Naive thymus-derived CD8-positive, alpha-beta T cell (primary cell): ENCODE measurements around the gene MLLT3. TPM values are rescaled to one million over a fixed set of nuclear protein-coding genes. Genes with fewer than 3 reads are reported as not detected.
"Not testable (repeated sequence)": the region's sequence is repeated elsewhere in the genome, so short reads cannot be mapped to it uniquely, and the experiment has no call there.

Source experiments
- ATAC-seq, 2 donors: fragments of 150-1000 bp; cut with Tn5 transposase in 1 of 2; sonication (Bioruptor Pico), chemical (Tn5 transposase) in 1 of 2; 1 replicate in 1 of 2; 2 replicates in 1 of 2; pipeline ENCODE4 v1.10.0; 2021; ENCODE audit warnings: mild to moderate bottlenecking in 2 of 2, moderate library complexity in 2 of 2
- POLR2A ChIA-PET: fragments of 350-600 bp; sonication (Branson Sonifier 250); formaldehyde crosslinking; loops from one replicate; lab custom pipeline; 2021; ENCODE audit warnings: antibody characterized with exemption; lab: Charles Lee
- DNase-seq, 10 donors: peaks; one replicate each; pipeline versions ENCODE4 v3.0.0 to v3.0.0-alpha.2; 2020 to 2022
- H3K27ac Mint-ChIP-seq, 10 donors: one replicate each; pipeline ENCODE4 v1.8.0; 2020 to 2022; ENCODE audit warnings: mild to moderate bottlenecking in 10 of 10, mixed read lengths in 10 of 10, moderate library complexity in 4 of 10, inconsistent platforms in 1 of 10
- H3K27me3 Mint-ChIP-seq, 5 donors: one replicate each; pipeline ENCODE4 v1.8.0; 2021 to 2022; ENCODE audit warnings: mixed read lengths in 5 of 5
- H3K36me3 Mint-ChIP-seq, 3 donors: one replicate each; pipeline ENCODE4 v1.8.0; 2020 to 2022; ENCODE audit warnings: mixed read lengths in 3 of 3, mild to moderate bottlenecking in 2 of 3, inconsistent platforms in 1 of 3
- H3K4me1 Mint-ChIP-seq, 4 donors: one replicate each; pipeline ENCODE4 v1.8.0; 2021 to 2022; ENCODE audit warnings: mixed read lengths in 4 of 4
- H3K4me3 Mint-ChIP-seq, 10 donors: one replicate each; pipeline ENCODE4 v1.8.0; 2020 to 2022; ENCODE audit warnings: mild to moderate bottlenecking in 10 of 10, mixed read lengths in 10 of 10, moderate library complexity in 6 of 10, inconsistent platforms in 1 of 10
- H3K9me3 Mint-ChIP-seq, 9 donors: one replicate each; pipeline ENCODE4 v1.8.0; 2020 to 2022; ENCODE audit warnings: mixed read lengths in 9 of 9, mild to moderate bottlenecking in 3 of 9, inconsistent platforms in 1 of 9, moderate library complexity in 1 of 9
- polyA plus RNA-seq, 3 donors: library from polyadenylated mRNA; unstranded; fragments of 300-500 nt; fragmentation: Illumina TruSeq; gene quantifications; one replicate each; pipeline ENCODE4 v1.2.3, GENCODE V29; 2021
- total RNA-seq, 8 experiments: library from RNA in 2 of 8; stranded (reverse) in 2 of 8; gene quantifications; one replicate each; pipeline ENCODE4 v1.2.3 and lab custom pipeline; 2021 to 2026

Gene MLLT3
- total and polyA plus RNA-seq, 5 experiments from 2014 or later: 28.0 to 73.0 (median 42.9) TPM

DNA sequence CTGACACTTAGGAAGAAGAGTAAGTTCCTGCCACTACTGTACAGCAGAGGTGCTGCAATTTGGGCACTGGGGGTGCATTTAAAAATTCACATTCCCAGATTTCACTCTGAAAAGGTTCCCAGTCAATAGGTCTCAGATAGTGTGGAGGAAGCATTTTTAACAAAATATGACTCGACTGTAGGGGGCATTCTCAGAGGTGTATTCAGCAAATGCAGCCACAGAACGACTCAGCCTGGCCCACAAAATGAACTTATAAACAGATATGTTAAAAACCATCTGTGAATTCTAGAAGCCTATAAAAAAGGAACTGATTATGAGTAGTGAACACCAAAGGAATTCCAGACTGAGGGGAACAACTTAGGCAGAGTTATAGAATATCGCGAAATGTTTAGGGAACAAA, 31.1 kb downstream of the MLLT3 start:
- Mint-ChIP-seq H3K27me3 (no peaks in the 10 kb centered on the region), H3K27ac (peak overlapping the region in 1 of 10 donors; percentile 62), H3K36me3 (peaks cover 9 to 17% (median 11%) of the 10 kb centered on the region in 3 donors), H3K9me3 (peaks cover 0 to 9% (median 0%) of the 10 kb centered on the region in 9 donors), H3K4me3 (no peak overlapping the region), H3K4me1 (peaks cover 16 to 44% (median 34%) of the 10 kb centered on the region in 4 donors)
- no peak for DNase-seq
- no peak for ATAC-seq
- POLR2A ChIA-PET: no interaction called here

DNA sequence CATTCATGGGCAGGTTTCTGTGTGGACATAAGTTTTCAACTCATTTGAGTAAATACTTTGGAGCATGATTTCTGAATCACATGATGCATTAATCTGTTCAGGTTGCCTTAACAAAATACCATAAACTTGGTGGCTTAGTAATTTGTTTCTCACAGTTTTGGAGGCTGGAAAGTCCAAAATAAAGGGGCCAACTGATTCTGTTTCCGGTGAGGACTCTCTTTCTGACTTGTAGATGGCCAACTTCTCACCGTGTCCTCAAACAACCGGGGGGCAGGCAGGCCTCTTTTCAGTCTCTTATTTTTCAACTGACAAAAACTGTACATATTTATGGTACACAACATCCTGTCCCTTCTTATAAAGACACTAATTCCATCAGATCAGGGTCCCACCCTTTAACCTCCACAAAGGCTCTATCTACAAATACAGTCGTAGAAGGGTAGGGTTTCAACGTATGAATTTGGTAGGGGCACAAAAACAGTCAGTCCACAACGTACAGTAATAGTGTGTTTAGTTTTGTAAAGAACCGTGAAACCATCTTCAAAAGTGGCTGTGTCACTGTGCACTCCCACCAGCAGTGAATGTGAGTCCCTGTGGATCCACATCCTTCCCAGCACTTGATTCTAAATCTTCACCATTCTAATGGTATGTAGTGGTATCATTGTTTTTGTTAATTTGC, 37.2 kb downstream of the MLLT3 start:
- DNase-seq: no peak
- Mint-ChIP-seq H3K4me1 (peaks cover 28 to 63% (median 45%) of the 10 kb centered on the region in 4 donors), H3K36me3 (peaks cover 9 to 31% (median 14%) of the 10 kb centered on the region in 3 donors), H3K27ac (no peak overlapping the region), H3K4me3 (no peak overlapping the region), H3K9me3 (peaks cover 0 to 4% (median 0%) of the 10 kb centered on the region in 9 donors), H3K27me3 (no peaks in the 10 kb centered on the region)
- no peak for ATAC-seq
- POLR2A ChIA-PET: no interaction called here

DNA sequence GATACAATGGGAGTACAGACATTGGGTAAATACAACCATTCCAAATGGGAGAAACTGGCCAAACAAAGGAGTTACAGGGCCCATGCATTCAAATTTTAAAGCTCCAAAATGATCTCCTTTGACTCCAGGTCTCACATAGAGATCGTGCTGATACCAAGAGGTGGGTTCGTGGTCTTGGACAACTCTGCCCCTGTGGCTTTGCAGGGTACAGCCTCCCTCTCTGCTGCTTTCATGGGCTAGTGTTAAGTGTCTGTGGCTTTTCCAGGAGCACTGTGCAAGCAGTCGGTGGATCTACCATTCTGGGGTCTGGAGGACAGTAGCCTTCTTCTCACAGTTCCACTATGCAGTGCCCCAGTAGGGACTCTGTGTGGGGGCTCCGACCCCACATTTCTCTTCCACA, 39.2 kb downstream of the MLLT3 start:
- ATAC-seq, DNase-seq, H3K9me3 Mint-ChIP-seq, H3K27me3 Mint-ChIP-seq, POLR2A ChIA-PET: not testable (repeated sequence)
- Mint-ChIP-seq H3K4me3 (peak overlapping the region in 1 of 10 donors; percentile 21), H3K4me1 (peaks cover 37 to 74% (median 57%) of the 10 kb centered on the region in 4 donors), H3K36me3 (peaks cover 11 to 35% (median 17%) of the 10 kb centered on the region in 3 donors), H3K27ac (peak overlapping the region in 7 of 10 donors; percentile 3 to 82 (median 42))

DNA sequence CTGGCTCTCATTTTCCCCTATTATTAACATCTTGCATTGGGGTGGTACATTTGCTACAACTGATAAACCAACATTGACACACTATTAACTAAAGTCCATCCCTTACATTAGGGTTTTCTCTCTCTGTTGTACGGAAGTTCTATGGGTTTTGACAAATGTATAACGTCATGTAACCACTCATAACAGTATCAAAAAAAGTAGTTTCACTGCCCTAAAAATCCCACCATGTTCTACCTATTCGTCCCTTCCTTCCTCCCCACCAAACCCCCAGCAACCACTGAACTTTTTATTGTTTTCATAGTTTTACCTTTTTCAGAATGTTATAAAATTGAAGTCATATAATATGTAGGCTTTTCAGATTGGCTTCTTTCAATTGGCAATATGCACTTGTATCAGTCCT, 40.1 kb downstream of the MLLT3 start:
- peak overlapping the region in 7 of 10 donors; percentile 0 to 42 (median 14) for H3K27ac Mint-ChIP-seq
- H3K36me3 Mint-ChIP-seq: peaks cover 20 to 43% (median 24%) of the 10 kb centered on the region in 3 donors
- peak overlapping the region in 1 of 10 donors; percentile 21 for H3K4me3 Mint-ChIP-seq
- no peak for ATAC-seq
- DNase-seq: no peak
- peaks cover 43 to 82% (median 63%) of the 10 kb centered on the region in 4 donors for H3K4me1 Mint-ChIP-seq
- POLR2A ChIA-PET: no interaction called here
- peaks cover 0 to 7% (median 1%) of the 10 kb centered on the region in 9 donors for H3K9me3 Mint-ChIP-seq
- H3K27me3 Mint-ChIP-seq: no peaks in the 10 kb centered on the region

DNA sequence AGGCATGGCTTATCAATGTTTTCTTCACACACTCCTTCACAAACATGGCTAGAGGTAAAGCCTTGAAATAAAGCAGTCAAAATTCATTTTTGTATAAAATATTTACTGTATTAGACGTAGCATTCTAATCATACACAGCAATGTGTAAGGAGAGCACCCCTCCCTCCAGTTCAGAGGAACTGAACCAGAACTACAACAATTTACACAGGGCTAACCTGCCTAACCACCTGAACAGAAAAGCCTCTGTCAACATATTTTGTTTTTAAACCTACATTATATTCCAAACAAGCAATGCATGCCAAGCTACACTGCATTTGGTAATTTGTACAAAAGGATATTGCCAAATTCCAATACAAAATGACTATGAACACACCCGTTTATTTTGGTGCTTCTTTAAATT, 41.6 kb downstream of the MLLT3 start:
- DNase-seq: no peak
- Mint-ChIP-seq H3K27ac (no peak overlapping the region), H3K9me3 (peaks cover 0 to 20% (median 6%) of the 10 kb centered on the region in 9 donors), H3K4me3 (no peak overlapping the region), H3K36me3 (peaks cover 25 to 53% (median 38%) of the 10 kb centered on the region in 3 donors), H3K4me1 (peaks cover 49 to 82% (median 62%) of the 10 kb centered on the region in 4 donors), H3K27me3 (no peaks in the 10 kb centered on the region)
- no peak for ATAC-seq
- POLR2A ChIA-PET: no interaction called here

GRCh38 chr9:20579524-20580314, 42.6 kb downstream of the MLLT3 start:
- Mint-ChIP-seq H3K36me3 (peaks cover 25 to 54% (median 45%) of the 10 kb centered on the region in 3 donors), H3K9me3 (peaks cover 0 to 22% (median 10%) of the 10 kb centered on the region in 9 donors), H3K4me3 (peak overlapping the region in 1 of 10 donors; percentile 10), H3K4me1 (peaks cover 54 to 80% (median 66%) of the 10 kb centered on the region in 4 donors), H3K27me3 (no peaks in the 10 kb centered on the region), H3K27ac (peak overlapping the region in 7 of 10 donors; percentile 1 to 66 (median 29))
- DNase-seq (no peak), ATAC-seq (peak in 1 of 2 donors; percentile 23)
- POLR2A ChIA-PET: interaction anchor here (0.9 kb wide), 1 partner anchor 35 kb away, joined by 3 read pairs; no protein-coding TSS in a partner anchor

DNA sequence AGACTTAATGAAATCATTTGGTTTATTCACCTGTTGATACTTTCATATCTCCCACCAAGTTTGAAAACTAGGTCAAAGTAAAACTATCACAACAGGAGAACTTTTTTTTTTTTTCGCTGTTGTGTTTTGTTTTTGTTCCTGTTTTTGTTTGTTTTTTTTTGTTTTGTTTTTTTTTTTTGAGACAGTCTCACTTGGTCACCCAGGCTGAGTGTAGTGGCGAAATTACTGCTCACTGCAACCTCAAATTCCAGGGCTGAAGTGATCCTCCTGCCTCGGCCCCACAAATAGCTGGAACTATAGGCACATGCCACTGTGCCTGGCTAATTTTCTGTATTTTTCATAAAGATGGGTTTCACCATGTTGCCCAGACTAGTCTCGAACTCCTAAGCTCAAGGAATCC, 49.3 kb downstream of the MLLT3 start:
- no peak overlapping the region for H3K4me3 Mint-ChIP-seq
- DNase-seq (no peak), ATAC-seq (no peak)
- no peaks in the 10 kb centered on the region for H3K27me3 Mint-ChIP-seq
- POLR2A ChIA-PET: no interaction called here
- peaks cover 17 to 42% (median 33%) of the 10 kb centered on the region in 3 donors for H3K36me3 Mint-ChIP-seq
- H3K27ac Mint-ChIP-seq: no peak overlapping the region
- peaks cover 0 to 22% (median 10%) of the 10 kb centered on the region in 9 donors for H3K9me3 Mint-ChIP-seq
- peaks cover 37 to 77% (median 69%) of the 10 kb centered on the region in 4 donors for H3K4me1 Mint-ChIP-seq

- H3K4me1 Mint-ChIP-seq: peaks cover 32 to 83% (median 74%) of the 10 kb centered on the region in 4 donors
- H3K4me3 Mint-ChIP-seq: no peak overlapping the region
- ATAC-seq (no peak), DNase-seq (no peak)
- H3K36me3 Mint-ChIP-seq: peaks cover 0 to 20% (median 14%) of the 10 kb centered on the region in 3 donors
- H3K9me3 Mint-ChIP-seq: peaks cover 0 to 9% (median 3%) of the 10 kb centered on the region in 9 donors
- POLR2A ChIA-PET: interaction anchor here (0.5 kb wide), 1 partner anchor 23 kb away, joined by 4 read pairs; no protein-coding TSS in a partner anchor
- no peaks in the 10 kb centered on the region for H3K27me3 Mint-ChIP-seq
- H3K27ac Mint-ChIP-seq: no peak overlapping the region
These were observed 51.5 kb downstream of the MLLT3 start for GRCh38 chr9:20570756-20571155.

DNA sequence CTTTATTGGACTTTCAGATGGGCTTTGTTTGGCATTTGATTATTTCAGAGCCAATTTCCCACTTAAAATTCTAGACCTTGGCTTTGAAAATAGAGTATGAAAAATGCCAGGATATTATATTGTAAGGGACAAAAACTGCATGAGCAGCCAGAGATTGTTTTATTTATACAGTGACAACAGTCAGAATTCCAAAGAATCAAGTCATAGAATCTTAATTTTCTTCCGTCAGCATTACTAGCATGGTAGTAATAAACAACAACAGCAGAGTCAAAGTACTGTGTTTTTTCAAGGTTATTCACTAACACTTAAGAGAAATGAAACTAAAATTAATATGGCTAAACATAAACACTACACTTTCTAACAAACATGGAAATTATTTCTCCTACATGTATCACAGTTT, 52.2 kb downstream of the MLLT3 start:
- ATAC-seq (no peak), DNase-seq (no peak)
- POLR2A ChIA-PET: no interaction called here
- H3K27me3 Mint-ChIP-seq: no peaks in the 10 kb centered on the region
- H3K4me1 Mint-ChIP-seq: peaks cover 32 to 88% (median 76%) of the 10 kb centered on the region in 4 donors
- peaks cover 0 to 2% (median under 1%) of the 10 kb centered on the region in 9 donors for H3K9me3 Mint-ChIP-seq
- H3K36me3 Mint-ChIP-seq: peaks cover 0 to 14% (median 9%) of the 10 kb centered on the region in 3 donors
- H3K4me3 Mint-ChIP-seq: peak overlapping the region in 1 of 10 donors; percentile 1
- H3K27ac Mint-ChIP-seq: peak overlapping the region in 1 of 10 donors; percentile 50

DNA sequence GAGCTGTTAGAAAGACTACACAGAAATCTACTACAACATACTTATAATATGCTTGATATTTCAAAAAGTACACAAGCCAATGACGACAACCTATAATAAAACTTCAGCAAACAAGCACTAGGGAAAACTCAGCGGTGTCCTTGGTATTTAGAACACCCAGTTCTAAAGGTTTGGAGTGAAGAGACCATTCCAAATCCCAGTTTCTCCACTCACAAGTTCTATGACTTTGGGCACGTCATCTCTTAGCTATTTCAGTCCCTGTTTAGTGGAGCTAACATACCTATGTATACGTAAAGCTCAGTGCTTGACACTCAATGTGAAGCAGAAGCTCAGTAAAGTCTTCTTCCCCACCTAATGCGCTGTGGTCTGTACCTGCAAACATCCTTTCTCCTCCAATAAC, 52.8 kb downstream of the MLLT3 start:
- H3K27me3 Mint-ChIP-seq: no peaks in the 10 kb centered on the region
- POLR2A ChIA-PET: no interaction called here
- no peak for ATAC-seq
- H3K36me3 Mint-ChIP-seq: peaks cover 0 to 10% (median 4%) of the 10 kb centered on the region in 3 donors
- peak overlapping the region in 3 of 10 donors; percentile 5 to 50 (median 33) for H3K27ac Mint-ChIP-seq
- peaks cover 27 to 88% (median 77%) of the 10 kb centered on the region in 4 donors for H3K4me1 Mint-ChIP-seq
- H3K9me3 Mint-ChIP-seq: no peaks in the 10 kb centered on the region
- peak overlapping the region in 3 of 10 donors; percentile 2 to 49 (median 9) for H3K4me3 Mint-ChIP-seq
- DNase-seq: no peak

- Mint-ChIP-seq H3K36me3 (peaks cover 0 to 5% (median 3%) of the 10 kb centered on the region in 3 donors), H3K4me3 (peak overlapping the region in 1 of 10 donors; percentile 11), H3K27me3 (no peaks in the 10 kb centered on the region), H3K27ac (peak overlapping the region in 1 of 10 donors; percentile 13), H3K4me1 (peaks cover 31 to 88% (median 77%) of the 10 kb centered on the region in 4 donors), H3K9me3 (no peaks in the 10 kb centered on the region)
- POLR2A ChIA-PET: no interaction called here
- DNase-seq (no peak), ATAC-seq (no peak)
These were observed 53.9 kb downstream of the MLLT3 start for GRCh38 chr9:20568400-20568799.

DNA sequence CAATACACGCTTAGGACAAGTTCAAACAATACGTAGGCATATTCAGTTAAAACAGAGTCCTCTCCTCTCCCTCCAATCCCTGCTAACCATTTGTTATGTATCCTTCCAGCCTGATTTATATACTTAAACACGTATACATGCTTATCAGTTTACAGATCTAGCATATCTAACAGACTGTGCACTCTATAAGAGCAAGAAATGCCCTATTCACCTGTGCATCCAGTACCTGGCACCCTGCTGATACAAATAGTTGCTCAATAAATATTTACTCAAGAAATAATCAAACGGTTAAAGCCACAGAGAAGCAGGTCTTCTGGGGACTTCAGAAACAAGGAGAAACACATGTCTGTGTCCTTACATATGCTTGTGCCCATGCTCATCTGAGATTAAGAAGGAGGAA, 55.9 kb downstream of the MLLT3 start:
- peaks cover 34 to 93% (median 83%) of the 10 kb centered on the region in 4 donors for H3K4me1 Mint-ChIP-seq
- H3K9me3 Mint-ChIP-seq: no peaks in the 10 kb centered on the region
- H3K27ac Mint-ChIP-seq: no peak overlapping the region
- H3K4me3 Mint-ChIP-seq: no peak overlapping the region
- H3K27me3 Mint-ChIP-seq: no peaks in the 10 kb centered on the region
- POLR2A ChIA-PET: no interaction called here
- DNase-seq (no peak), ATAC-seq (no peak)
- no peaks in the 10 kb centered on the region for H3K36me3 Mint-ChIP-seq
